LNCaP clone FGC (cell line): ENCODE results near the gene MYO19.
A peak's percentile ranks its signal among the peaks of the same experiment; 100 is the strongest.

Source experiments
- DNase-seq: peaks from one replicate; pipeline ENCODE4 v3.0.0-alpha.2; 2011; ENCODE audit warnings: low read depth
- H3K4me3 ChIP-seq: 2 replicates; pipeline ENCODE4 v1.5.1; 2011; ENCODE audit warnings: mild to moderate bottlenecking, low read depth, low read length, control low read depth
- CTCF ChIP-seq: IDR thresholded peaks from 2 replicates; pipeline ENCODE4 v1.5.1; 2012; ENCODE audit warnings: mild to moderate bottlenecking; ENCODE audit not compliant: control insufficient read depth, insufficient read depth; ENCODE audit errors: extremely low read depth

MYO19 gene

GRCh38 chr17:36544307-36545076, 9.8 kb upstream of the MYO19 start, which contains the start of gene GGNBP2:
TSS of gene GGNBP2 (plus strand) at chr17:36544919. CDS start at chr17:36545725, 806 bp downstream.
- TF ChIP-seq CTCF: no peak
- peak; percentile 77 for DNase-seq
- peak within 1 kb of the TSS; percentile 66 for H3K4me3 ChIP-seq

- peak overlapping the region; percentile 66 for H3K4me3 ChIP-seq
- peak; percentile 40 for DNase-seq
- TF ChIP-seq CTCF: no peak
Measured at GRCh38 chr17:36544044-36544306, 9.3 kb upstream of the MYO19 start.

GRCh38 chr17:36542755-36543154, 8.1 kb upstream of the MYO19 start:
- H3K4me3 ChIP-seq: no peak overlapping the region
- no peak for TF ChIP-seq CTCF
- DNase-seq: no peak

GRCh38 chr17:36540696-36541095, 6.0 kb upstream of the MYO19 start:
- no peak overlapping the region for H3K4me3 ChIP-seq
- no peak for DNase-seq
- no peak for TF ChIP-seq CTCF

- H3K4me3 ChIP-seq: peak overlapping the region; percentile 74
- no peak for DNase-seq
- no peak for TF ChIP-seq CTCF
Measured at GRCh38 chr17:36535669-36536081, 1.0 kb upstream of the MYO19 start.

GRCh38 chr17:36533935-36534839, 481 bp downstream of the MYO19 start:
- DNase-seq: peak; percentile 66
- peak; percentile 53 for TF ChIP-seq CTCF
- H3K4me3 ChIP-seq: peak overlapping the region; percentile 74
